Panc1 (cell line): ENCODE results near the gene PRSS21.

Source experiments
- POLR2AphosphoS5 ChIP-seq: IDR thresholded peaks from 2 replicates; pipeline ENCODE4 v1.6.1; 2012; ENCODE audit warnings: mild to moderate bottlenecking, low read depth, low read length, moderate library complexity
- SIN3A ChIP-seq: IDR thresholded peaks from 2 replicates; pipeline ENCODE4 v1.6.1; 2012; ENCODE audit warnings: low read depth, mild to moderate bottlenecking, low read length, moderate library complexity, borderline replicate concordance; ENCODE audit not compliant: insufficient read depth
- TCF7L2 ChIP-seq: IDR thresholded peaks from 2 replicates; pipeline ENCODE4 v1.6.1; 2011; ENCODE audit warnings: mild to moderate bottlenecking, low read depth, low read length, inconsistent platforms
- TF ChIP-seq, protein P1 (sequence below): fragments of 450-650 bp; IDR thresholded peaks from 2 replicates; pipeline ENCODE4 v1.5.1; 2017; ENCODE audit warnings: mild to moderate bottlenecking
- TF ChIP-seq, protein P2 (sequence below), 2 experiments: IDR thresholded peaks; 2 replicates each; pipeline ENCODE4 v1.6.1; 2011 to 2012; ENCODE audit warnings: low read depth in 2 of 2, control low read depth in 1 of 2, low read length in 1 of 2, mild to moderate bottlenecking in 1 of 2, moderate library complexity in 1 of 2; ENCODE audit not compliant: insufficient read depth in 1 of 2

DNA sequence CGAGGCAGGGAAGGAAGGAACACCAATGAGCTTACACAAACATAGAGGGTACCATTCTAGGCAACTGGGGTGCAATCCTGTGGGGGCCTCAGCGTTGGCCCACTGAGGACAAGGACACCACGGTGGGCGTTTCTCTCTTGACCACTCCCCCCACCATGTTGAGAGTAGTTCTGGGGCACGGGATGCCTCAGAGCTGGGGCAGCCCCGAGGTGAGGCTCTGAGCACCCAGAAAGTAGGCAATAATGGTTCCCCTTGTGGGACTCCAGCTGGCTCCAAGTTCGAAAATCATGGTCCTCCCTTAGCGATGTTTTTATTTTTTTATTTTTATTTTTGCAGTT is 5.1 kb downstream of the PRSS21 start:
- TF ChIP-seq POLR2AphosphoS5 = no peak
- TF ChIP-seq TCF7L2 = no peak
- TF ChIP-seq, protein P1, sequence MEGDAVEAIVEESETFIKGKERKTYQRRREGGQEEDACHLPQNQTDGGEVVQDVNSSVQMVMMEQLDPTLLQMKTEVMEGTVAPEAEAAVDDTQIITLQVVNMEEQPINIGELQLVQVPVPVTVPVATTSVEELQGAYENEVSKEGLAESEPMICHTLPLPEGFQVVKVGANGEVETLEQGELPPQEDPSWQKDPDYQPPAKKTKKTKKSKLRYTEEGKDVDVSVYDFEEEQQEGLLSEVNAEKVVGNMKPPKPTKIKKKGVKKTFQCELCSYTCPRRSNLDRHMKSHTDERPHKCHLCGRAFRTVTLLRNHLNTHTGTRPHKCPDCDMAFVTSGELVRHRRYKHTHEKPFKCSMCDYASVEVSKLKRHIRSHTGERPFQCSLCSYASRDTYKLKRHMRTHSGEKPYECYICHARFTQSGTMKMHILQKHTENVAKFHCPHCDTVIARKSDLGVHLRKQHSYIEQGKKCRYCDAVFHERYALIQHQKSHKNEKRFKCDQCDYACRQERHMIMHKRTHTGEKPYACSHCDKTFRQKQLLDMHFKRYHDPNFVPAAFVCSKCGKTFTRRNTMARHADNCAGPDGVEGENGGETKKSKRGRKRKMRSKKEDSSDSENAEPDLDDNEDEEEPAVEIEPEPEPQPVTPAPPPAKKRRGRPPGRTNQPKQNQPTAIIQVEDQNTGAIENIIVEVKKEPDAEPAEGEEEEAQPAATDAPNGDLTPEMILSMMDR = no peak
- TF ChIP-seq, protein P2, sequence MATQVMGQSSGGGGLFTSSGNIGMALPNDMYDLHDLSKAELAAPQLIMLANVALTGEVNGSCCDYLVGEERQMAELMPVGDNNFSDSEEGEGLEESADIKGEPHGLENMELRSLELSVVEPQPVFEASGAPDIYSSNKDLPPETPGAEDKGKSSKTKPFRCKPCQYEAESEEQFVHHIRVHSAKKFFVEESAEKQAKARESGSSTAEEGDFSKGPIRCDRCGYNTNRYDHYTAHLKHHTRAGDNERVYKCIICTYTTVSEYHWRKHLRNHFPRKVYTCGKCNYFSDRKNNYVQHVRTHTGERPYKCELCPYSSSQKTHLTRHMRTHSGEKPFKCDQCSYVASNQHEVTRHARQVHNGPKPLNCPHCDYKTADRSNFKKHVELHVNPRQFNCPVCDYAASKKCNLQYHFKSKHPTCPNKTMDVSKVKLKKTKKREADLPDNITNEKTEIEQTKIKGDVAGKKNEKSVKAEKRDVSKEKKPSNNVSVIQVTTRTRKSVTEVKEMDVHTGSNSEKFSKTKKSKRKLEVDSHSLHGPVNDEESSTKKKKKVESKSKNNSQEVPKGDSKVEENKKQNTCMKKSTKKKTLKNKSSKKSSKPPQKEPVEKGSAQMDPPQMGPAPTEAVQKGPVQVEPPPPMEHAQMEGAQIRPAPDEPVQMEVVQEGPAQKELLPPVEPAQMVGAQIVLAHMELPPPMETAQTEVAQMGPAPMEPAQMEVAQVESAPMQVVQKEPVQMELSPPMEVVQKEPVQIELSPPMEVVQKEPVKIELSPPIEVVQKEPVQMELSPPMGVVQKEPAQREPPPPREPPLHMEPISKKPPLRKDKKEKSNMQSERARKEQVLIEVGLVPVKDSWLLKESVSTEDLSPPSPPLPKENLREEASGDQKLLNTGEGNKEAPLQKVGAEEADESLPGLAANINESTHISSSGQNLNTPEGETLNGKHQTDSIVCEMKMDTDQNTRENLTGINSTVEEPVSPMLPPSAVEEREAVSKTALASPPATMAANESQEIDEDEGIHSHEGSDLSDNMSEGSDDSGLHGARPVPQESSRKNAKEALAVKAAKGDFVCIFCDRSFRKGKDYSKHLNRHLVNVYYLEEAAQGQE (IDR thresholded peaks at IDR 0.05; ENCODE audit: insufficient read depth in 1 of 2, low read depth in 2 of 2, low read length in 1 of 2) = no peak
- TF ChIP-seq SIN3A = no peak
